Gastroesophageal sphincter (tissue), 4 donors: ENCODE measurements around the gene VNN1. TPM values are rescaled to one million over a fixed set of nuclear protein-coding genes. Genes with fewer than 3 reads are reported as not detected.

Experiments used
- ATAC-seq: fragments of 150-250 bp; one replicate; pipeline ENCODE4 v1.9.1; 2016; ENCODE audit warnings: mild to moderate bottlenecking, moderate library complexity
- H3K27ac ChIP-seq, 4 donors: fragments of 200-600 bp; sonication (generic) in 3 of 4; 1 replicate in 3 of 4; 2 replicates in 1 of 4; pipeline ENCODE4 v1.5.1; 2016 to 2019
- H3K27me3 ChIP-seq: fragments of 200-600 bp; sonication (generic); one replicate; pipeline ENCODE4 v1.5.1; 2019
- H3K36me3 ChIP-seq, 2 donors: fragments of 200-600 bp; sonication (generic); one replicate each; pipeline ENCODE4 v1.5.1; 2019; ENCODE audit warnings: control low read depth in 1 of 2
- H3K4me1 ChIP-seq, 3 donors: fragments of 200-600 bp; sonication (generic); 1 replicate in 2 of 3; 2 replicates in 1 of 3; pipeline ENCODE4 v1.5.1; 2016 to 2019; ENCODE audit warnings: control low read depth in 2 of 3
- H3K4me3 ChIP-seq, 2 donors: fragments of 200-600 bp; sonication (generic); one replicate each; pipeline ENCODE4 v1.5.1; 2019; ENCODE audit warnings: mild to moderate bottlenecking in 1 of 2, moderate library complexity in 1 of 2
- H3K9me3 ChIP-seq, 3 donors: fragments of 200-600 bp; sonication (generic); one replicate each; pipeline ENCODE4 v1.5.1; 2017 to 2019; ENCODE audit warnings: control low read depth in 2 of 3
- CTCF ChIP-seq, 4 experiments: fragments of 200-600 bp in 2 of 4; fragments of 450-650 bp in 2 of 4; sonication (generic) in 1 of 4; IDR thresholded peaks; one replicate each; pipeline ENCODE4 v1.5.1; 2017 to 2019; ENCODE audit warnings: antibody characterized with exemption in 4 of 4, mild to moderate bottlenecking in 2 of 4, moderate library complexity in 2 of 4
- EP300 ChIP-seq: sonication (generic); formaldehyde crosslinking; IDR thresholded peaks from one replicate; pipeline ENCODE4 v1.6.1; 2017; ENCODE audit warnings: antibody characterized with exemption, mild to moderate bottlenecking
- POLR2A ChIP-seq, 2 donors: fragments of 450-650 bp; IDR thresholded peaks; one replicate each; pipeline ENCODE4 v1.6.1; 2017; ENCODE audit warnings: antibody characterized with exemption in 2 of 2, mild to moderate bottlenecking in 2 of 2, moderate library complexity in 1 of 2
- POLR2AphosphoS5 ChIP-seq: sonication (generic); formaldehyde crosslinking; IDR thresholded peaks from one replicate; pipeline ENCODE4 v1.6.1; 2017; ENCODE audit warnings: antibody characterized with exemption
- WGBS, 2 donors: methylation state at CpG; one replicate each; pipeline ENCODE4 v1.1.5; 2018; ENCODE audit warnings: low coverage in 1 of 2; 5-methylcytosine and 5-hydroxymethylcytosine counted together
- total RNA-seq, 4 donors: library from RNA; depleted of rRNA; stranded (reverse); fragments of >200 nt; gene quantifications; one replicate each; pipeline ENCODE4 v1.1.0, GENCODE V29; 2016

VNN1 gene
- total RNA-seq, 4 donors from 2014 or later: 0.15 to 3.9 (median 2.2) TPM; not detected in 1

- Histone ChIP-seq H3K27me3 (no peaks in the 10 kb centered on the region), H3K4me1 (no peaks in the 10 kb centered on the region), H3K9me3 (peaks cover 0 to 7% (median 0%) of the 10 kb centered on the region in 3 donors), H3K27ac (no peak overlapping the region), H3K4me3 (no peak overlapping the region), H3K36me3 (no peaks in the 10 kb centered on the region)
- TF ChIP-seq CTCF (IDR thresholded peaks at IDR 0.05) (no peak), POLR2AphosphoS5 (no peak), EP300 (no peak), POLR2A (IDR thresholded peaks at IDR 0.05) (no peak)
- 77 to 83% methylated on average over 4 of the region's 4 CpGs for WGBS, 2 donors
- ATAC-seq: no peak
Measured at GRCh38 chr6:132690678-132691077, 23.2 kb downstream of the VNN1 start.

- no peaks in the 10 kb centered on the region for H3K9me3 ChIP-seq
- TF ChIP-seq POLR2A (IDR thresholded peaks at IDR 0.05): no peak
- H3K27ac ChIP-seq: no peak overlapping the region
- WGBS, 2 donors: 49 to 50% methylated on average over 5 of the region's 5 CpGs
- H3K27me3 ChIP-seq: no peaks in the 10 kb centered on the region
- no peaks in the 10 kb centered on the region for H3K4me1 ChIP-seq
- H3K36me3 ChIP-seq: no peaks in the 10 kb centered on the region
- ATAC-seq: no peak
- H3K4me3 ChIP-seq: no peak overlapping the region
Measured at GRCh38 chr6:132687306-132687705, 26.5 kb downstream of the VNN1 start.

- Histone ChIP-seq H3K27ac (no peak overlapping the region), H3K9me3 (no peaks in the 10 kb centered on the region), H3K4me3 (no peak overlapping the region), H3K27me3 (no peaks in the 10 kb centered on the region), H3K36me3 (no peaks in the 10 kb centered on the region), H3K4me1 (no peaks in the 10 kb centered on the region)
- 50 to 90% methylated on average over 2 to 3 of the region's 3 CpGs for WGBS, 2 donors
- no peak for ATAC-seq
- no peak for TF ChIP-seq POLR2A (IDR thresholded peaks at IDR 0.05)
- TF ChIP-seq CTCF (IDR thresholded peaks at IDR 0.05): no peak
- no peak for TF ChIP-seq EP300
- TF ChIP-seq POLR2AphosphoS5: no peak
Measured at GRCh38 chr6:132686531-132686930, 27.3 kb downstream of the VNN1 start.

GRCh38 chr6:132685009-132685408 lies 28.8 kb downstream of the VNN1 start:
- Histone ChIP-seq H3K27me3 (no peaks in the 10 kb centered on the region), H3K4me3 (no peak overlapping the region), H3K9me3 (no peaks in the 10 kb centered on the region), H3K4me1 (no peaks in the 10 kb centered on the region), H3K27ac (no peak overlapping the region), H3K36me3 (no peaks in the 10 kb centered on the region)
- ATAC-seq: no peak
- TF ChIP-seq CTCF (IDR thresholded peaks at IDR 0.05): no peak
- no peak for TF ChIP-seq EP300
- TF ChIP-seq POLR2AphosphoS5: no peak
- TF ChIP-seq POLR2A (IDR thresholded peaks at IDR 0.05): no peak
- 77 to 81% methylated on average over 3 of the region's 3 CpGs for WGBS, 2 donors

- no peak overlapping the region for H3K4me3 ChIP-seq
- no peaks in the 10 kb centered on the region for H3K4me1 ChIP-seq
- no peak for ATAC-seq
- no peaks in the 10 kb centered on the region for H3K9me3 ChIP-seq
- H3K27me3 ChIP-seq: no peaks in the 10 kb centered on the region
- 73 to 85% methylated on average over 6 of the region's 6 CpGs for WGBS, 2 donors
- TF ChIP-seq EP300 (no peak), CTCF (IDR thresholded peaks at IDR 0.05) (no peak), POLR2AphosphoS5 (no peak), POLR2A (IDR thresholded peaks at IDR 0.05) (no peak)
- H3K36me3 ChIP-seq: no peaks in the 10 kb centered on the region
- H3K27ac ChIP-seq: no peak overlapping the region
Measured at GRCh38 chr6:132684272-132684671, 29.6 kb downstream of the VNN1 start.
